A673 (cell line): ENCODE results near the gene DENND2D.

ENCODE experiments used
- EZH2 ChIP-seq: fragments of 200-600 bp; sonication (generic); IDR thresholded peaks from 2 replicates; pipeline ENCODE4 v1.6.1; 2017; ENCODE audit warnings: borderline replicate concordance, low read depth, mild to moderate bottlenecking, mixed read lengths, antibody characterized with exemption, low read length; ENCODE audit not compliant: poor library complexity, severe bottlenecking
- TF ChIP-seq, protein P1 (sequence below): fragments of 300-800, 200-600 bp; sonication (generic); conservative IDR thresholded peaks from 2 replicates; pipeline ENCODE4 v1.5.1; 2017; ENCODE audit warnings: low read depth, mild to moderate bottlenecking, antibody characterized with exemption, low read length, moderate library complexity, mixed read lengths

GRCh38 chr1:111140680-111140967 is 59.8 kb downstream of the DENND2D start:
- TF ChIP-seq, protein P1, sequence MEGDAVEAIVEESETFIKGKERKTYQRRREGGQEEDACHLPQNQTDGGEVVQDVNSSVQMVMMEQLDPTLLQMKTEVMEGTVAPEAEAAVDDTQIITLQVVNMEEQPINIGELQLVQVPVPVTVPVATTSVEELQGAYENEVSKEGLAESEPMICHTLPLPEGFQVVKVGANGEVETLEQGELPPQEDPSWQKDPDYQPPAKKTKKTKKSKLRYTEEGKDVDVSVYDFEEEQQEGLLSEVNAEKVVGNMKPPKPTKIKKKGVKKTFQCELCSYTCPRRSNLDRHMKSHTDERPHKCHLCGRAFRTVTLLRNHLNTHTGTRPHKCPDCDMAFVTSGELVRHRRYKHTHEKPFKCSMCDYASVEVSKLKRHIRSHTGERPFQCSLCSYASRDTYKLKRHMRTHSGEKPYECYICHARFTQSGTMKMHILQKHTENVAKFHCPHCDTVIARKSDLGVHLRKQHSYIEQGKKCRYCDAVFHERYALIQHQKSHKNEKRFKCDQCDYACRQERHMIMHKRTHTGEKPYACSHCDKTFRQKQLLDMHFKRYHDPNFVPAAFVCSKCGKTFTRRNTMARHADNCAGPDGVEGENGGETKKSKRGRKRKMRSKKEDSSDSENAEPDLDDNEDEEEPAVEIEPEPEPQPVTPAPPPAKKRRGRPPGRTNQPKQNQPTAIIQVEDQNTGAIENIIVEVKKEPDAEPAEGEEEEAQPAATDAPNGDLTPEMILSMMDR, result no peak
- no peak for TF ChIP-seq EZH2
